K562 (cell line): ENCODE data around the gene GRIK3. TPM values are rescaled to one million over a fixed set of nuclear protein-coding genes. Genes with fewer than 3 reads are reported as not detected.

Experiments used
- ATAC-seq: fragments of 200-7000 bp; cut with Tn5 transposase; 3 replicates; pipeline ENCODE4 v1.9.1; 2020; ENCODE audit warnings: moderate library complexity
- BruUV-seq: library from RNA; stranded (reverse); fragments of 400-500 nt; replicated peaks from 2 replicates; lab custom pipeline; 2021; lab: Mats Ljungman, UMichigan
- CTCF ChIA-PET: fragments of 300-600 bp; formaldehyde crosslinking; extraction: SDS; loops from one replicate; lab custom pipeline; 2021; ENCODE audit warnings: low intra/inter-chr PET ratio; lab: Yijun Ruan, JAX
- POLR2A ChIA-PET: fragments of 300-600, 350-650 bp; sonication (Branson Sonifier 250); formaldehyde crosslinking; extraction: SDS; loops from one replicate; lab custom pipeline; 2021; ENCODE audit warnings: antibody characterized with exemption, inconsistent platforms; lab: Yijun Ruan, JAX
- DNase-seq, 4 experiments: peaks; one replicate each; pipeline versions ENCODE4 v3.0.0 to v3.0.0-alpha.2; 2011 to 2018; ENCODE audit warnings: low spot score in 3 of 4, mixed read lengths in 3 of 4; ENCODE audit errors: extremely low read depth in 1 of 4
- FAIRE-seq: peaks from 2 replicates; lab custom pipeline; 2011; peaks lifted over from hg19 to GRCh38; lab: Jason Lieb, UNC
- H2AFZ ChIP-seq: 2 replicates; pipeline ENCODE4 v1.6.0; 2011; ENCODE audit warnings: low read depth, low read length, control low read depth, inconsistent platforms
- H3K27ac ChIP-seq: fragments of 200-600 bp; 3 replicates; pipeline ENCODE4 v1.8.0; 2011; ENCODE audit warnings: low read depth, mild to moderate bottlenecking, control low read depth, inconsistent platforms, low read length, moderate library complexity, mixed read lengths; ENCODE audit errors: extremely low read depth
- H3K27me3 ChIP-seq, 2 experiments: fragments of 300-600 bp in 1 of 2; 2 replicates in 1 of 2; 3 replicates in 1 of 2; pipeline versions ENCODE4 v1.6.0 to v1.8.0; 2011; ENCODE audit warnings: inconsistent platforms in 2 of 2, low read length in 2 of 2, mild to moderate bottlenecking in 1 of 2, mixed read lengths in 1 of 2, moderate library complexity in 1 of 2; ENCODE audit not compliant: control insufficient read depth in 2 of 2, insufficient read depth in 2 of 2
- H3K36me3 ChIP-seq: fragments of 300-600 bp; 3 replicates; pipeline ENCODE4 v1.8.0; 2011; ENCODE audit warnings: mild to moderate bottlenecking, low read length, inconsistent platforms; ENCODE audit not compliant: control insufficient read depth, insufficient read depth
- H3K4me1 ChIP-seq, 2 experiments: fragments of 200-600 bp in 1 of 2; replicated peaks in 1 of 2; 2 replicates in 1 of 2; 3 replicates in 1 of 2; pipeline versions ENCODE4 v1.5.1 to v1.8.0; 2011; ENCODE audit warnings: inconsistent platforms in 2 of 2, low read length in 2 of 2, mild to moderate bottlenecking in 1 of 2, mixed read lengths in 1 of 2, moderate library complexity in 1 of 2; ENCODE audit not compliant: control insufficient read depth in 2 of 2, insufficient read depth in 2 of 2
- H3K4me2 ChIP-seq: 2 replicates; pipeline ENCODE4 v1.6.1; 2011; ENCODE audit warnings: low read length, control low read depth, inconsistent platforms, mixed read lengths; ENCODE audit not compliant: insufficient read depth
- H3K4me3 ChIP-seq: fragments of 200-600 bp; sonication (generic), shearing (Covaris generic); 2 replicates; pipeline ENCODE4 v1.5.1; 2016; ENCODE audit warnings: control low read depth, inconsistent platforms
- H3K79me2 ChIP-seq: fragments of 200-600 bp; 3 replicates; pipeline ENCODE4 v1.8.0; 2011; ENCODE audit warnings: low read length, inconsistent platforms; ENCODE audit not compliant: control insufficient read depth, insufficient read depth
- H3K9ac ChIP-seq, 2 experiments: 2 replicates each; pipeline versions ENCODE4 v1.6.0 to v1.6.1; 2011; ENCODE audit warnings: low read depth in 2 of 2, low read length in 2 of 2, control low read depth in 1 of 2, inconsistent platforms in 1 of 2, mild to moderate bottlenecking in 1 of 2, mixed read lengths in 1 of 2; ENCODE audit not compliant: insufficient read depth in 1 of 2
- H3K9me1 ChIP-seq: one replicate; pipeline ENCODE4 v1.6.0; 2011; ENCODE audit warnings: inconsistent platforms, mild to moderate bottlenecking, low read length, moderate library complexity; ENCODE audit not compliant: control insufficient read depth, insufficient read depth
- H3K9me3 ChIP-seq: replicated peaks from 2 replicates; pipeline ENCODE4 v1.5.1; 2011; ENCODE audit warnings: low read depth, low read length, inconsistent platforms; ENCODE audit not compliant: control insufficient read depth, insufficient read depth
- H4K20me1 ChIP-seq: replicated peaks from 2 replicates; pipeline ENCODE4 v1.6.1; 2011; ENCODE audit warnings: low read length, inconsistent platforms, mixed read lengths; ENCODE audit not compliant: control insufficient read depth, insufficient read depth
- ARID3B ChIP-seq: fragments of 250-450 bp; sonication (Bioruptor Pico); IDR thresholded peaks from 2 replicates; pipeline ENCODE4 v1.4.0; 2020; ENCODE audit warnings: borderline replicate concordance
- FUS ChIP-seq: fragments of 200-400 bp; formaldehyde crosslinking; optimal IDR thresholded peaks from 2 replicates; pipeline ENCODE3; 2017; ENCODE audit warnings: low read depth, low read length
- HDAC3 ChIP-seq: fragments of 450-650 bp; IDR thresholded peaks from 2 replicates; pipeline ENCODE4 v1.6.1; 2018; ENCODE audit warnings: borderline replicate concordance, mild to moderate bottlenecking, moderate library complexity; ENCODE audit not compliant: partially characterized antibody
- HDAC8 ChIP-seq: fragments of 450-650 bp; IDR thresholded peaks from 2 replicates; pipeline ENCODE4 v1.6.1; 2016; ENCODE audit warnings: mild to moderate bottlenecking, missing genetic modification characterization, moderate library complexity, missing compliant biosample characterization
- MAFG ChIP-seq: fragments of 450-650 bp; conservative IDR thresholded peaks from 2 replicates; pipeline ENCODE4 v1.6.1; 2016; ENCODE audit warnings: missing genetic modification characterization, missing compliant biosample characterization
- MED1 ChIP-seq: sonication (generic); formaldehyde crosslinking; IDR thresholded peaks from 2 replicates; pipeline ENCODE4 v1.8.1; 2023; ENCODE audit warnings: missing genetic modification reagents, borderline replicate concordance
- MEF2A ChIP-seq: IDR thresholded peaks from 2 replicates; pipeline ENCODE4 v1.6.1; 2011; ENCODE audit warnings: low read depth, mild to moderate bottlenecking, low read length, moderate library complexity; ENCODE audit not compliant: control insufficient read depth
- MXD1 ChIP-seq: fragments of 250-450 bp; sonication (Bioruptor Pico); IDR thresholded peaks from 2 replicates; pipeline ENCODE4 v1.8.0; 2021; ENCODE audit warnings: borderline replicate concordance, mild to moderate bottlenecking, moderate library complexity; ENCODE audit not compliant: poor library complexity, severe bottlenecking
- NEUROD1 ChIP-seq: fragments of 150-350 bp; IDR thresholded peaks from 2 replicates; pipeline ENCODE4 v1.6.1; 2014; ENCODE audit warnings: borderline replicate concordance, low read length, low read depth; ENCODE audit not compliant: partially characterized antibody
- ZBED1 ChIP-seq: IDR thresholded peaks from 2 replicates; pipeline ENCODE4 v1.6.1; 2014
- ZHX1 ChIP-seq: fragments of 150-350 bp; conservative IDR thresholded peaks from 2 replicates; pipeline ENCODE4 v1.6.1; 2014; ENCODE audit warnings: low read length
- ZNF253 ChIP-seq: fragments of 250-450 bp; sonication (Bioruptor Pico); conservative IDR thresholded peaks from 2 replicates; pipeline ENCODE4 v1.6.1; 2021; ENCODE audit warnings: mild to moderate bottlenecking
- ZNF644 ChIP-seq: fragments of 200-800 bp; sonication (Bioruptor generic); IDR thresholded peaks from 2 replicates; pipeline ENCODE4 v1.6.1; 2016; ENCODE audit warnings: low read depth, missing genetic modification characterization, missing compliant biosample characterization
- ZNF699 ChIP-seq: fragments of 250-450 bp; sonication (Bioruptor Pico); IDR thresholded peaks from 2 replicates; pipeline ENCODE4 v1.8.0; 2021; ENCODE audit warnings: mild to moderate bottlenecking, moderate library complexity; ENCODE audit not compliant: insufficient replicate concordance
- WGBS: fragments of 100-300 bp; shearing (Covaris generic); methylation state at CpG from one replicate; pipeline ENCODE4 v1.1.6; 2016; ENCODE audit warnings: low coverage, mixed read lengths; ENCODE audit not compliant: insufficient coverage; ENCODE audit errors: missing lambda C conversion rate; 5-methylcytosine and 5-hydroxymethylcytosine counted together
- in situ Hi-C: fragments of 300-500 bp; cut with MboI; formaldehyde crosslinking; loops from 4 replicates; pipeline ENCODE4 v1.15.0; 2018; ENCODE audit warnings: inconsistent platforms, mixed read lengths
- intact Hi-C: fragments of 100-400 bp; cut with micrococcal nuclease; formaldehyde crosslinking; loops from 2 replicates; pipeline ENCODE4 v1.14.2; 2022
- polyA plus RNA-seq, 8 experiments: library from polyadenylated mRNA; depleted of rRNA in 4 of 8; stranded (reverse) in 5 of 8; unstranded in 3 of 8; fragments of >200 nt; fragmentation: Nextera tagmentation in 2 of 8; fragmentation: Illumina TruSeq in 1 of 8; extraction: Ambion mirVana in 2 of 8; extraction: Trizol in 1 of 8; gene quantifications; 2 replicates each; pipeline versions ENCODE4 v1.2.1 to v1.2.3, GENCODE V29; 2011 to 2014; ENCODE audit warnings: inconsistent platforms in 1 of 8, missing spikeins in 1 of 8
- total RNA-seq, 7 experiments: library from RNA; depleted of rRNA in 6 of 7; stranded (reverse); fragments of >200 nt in 6 of 7; fragmentation: Illumina TruSeq in 2 of 7; extraction: Trizol in 2 of 7; gene quantifications; 2 replicates each; pipeline versions ENCODE4 v1.2.1 to v1.2.3, GENCODE V29; 2011 to 2021; ENCODE audit warnings: low replicate concordance in 1 of 7

Gene GRIK3
- total and polyA plus RNA-seq, 9 of the 15 experiments (the other 6 are each of a cell fraction or from before 2014, with no cell fraction given), result not detected

- TF ChIP-seq ARID3B (CRISPR knock-in tag), result no peak
- TF ChIP-seq ZBED1, result no peak
- no peak for TF ChIP-seq MEF2A
- no peak for TF ChIP-seq HDAC3
Measured at GRCh38 chr1:36769886-36770830, 264.2 kb downstream of the GRIK3 start (continued).

GRCh38 chr1:36768486-36769178 lies 265.7 kb downstream of the GRIK3 start:
- no TSS peak for BruUV-seq
- ChIA-PET CTCF (no interaction called here), POLR2A (no interaction called here)
- Histone ChIP-seq H3K4me1 (peaks cover 0 to 3% of the 10 kb centered on the region in 2 experiments; a peak in 1 of 5 replicates), H4K20me1 (0 out of 2 replicates have a peak, but pooled peaks cover 12% of the 10 kb centered on the region), H3K9me1 (no peaks in the 10 kb centered on the region), H3K79me2 (no peaks in the 10 kb centered on the region), H3K4me2 (no peak overlapping the region), H2AFZ (no peak overlapping the region), H3K36me3 (no peaks in the 10 kb centered on the region), H3K27ac (no peak overlapping the region), H3K4me3 (no peak overlapping the region), H3K27me3 (peaks cover 14 to 62% of the 10 kb centered on the region in 2 experiments; a peak in 3 of 5 replicates), H3K9ac (no peak overlapping the region), H3K9me3 (no peaks in the 10 kb centered on the region)
- in situ Hi-C loops, result no loop called here
- intact Hi-C loops, result no loop called here
- DNase-seq, result no peak
- no peak for ATAC-seq
- no peak for FAIRE-seq
- WGBS, result 2% methylated on average over 14 of the region's 14 CpGs
- TF ChIP-seq ZNF253 (CRISPR knock-in tag) (no peak), MXD1 (CRISPR knock-in tag) (no peak), HDAC8 (tag) (no peak), MAFG (tag) (no peak), ZNF644 (tag) (no peak), NEUROD1 (no peak), ZHX1 (no peak), ZNF699 (CRISPR knock-in tag) (no peak), MED1 (CRISPR knock-in tag) (no peak), FUS (no peak)
